ENCODE data around the gene RFTN1.

DNA sequence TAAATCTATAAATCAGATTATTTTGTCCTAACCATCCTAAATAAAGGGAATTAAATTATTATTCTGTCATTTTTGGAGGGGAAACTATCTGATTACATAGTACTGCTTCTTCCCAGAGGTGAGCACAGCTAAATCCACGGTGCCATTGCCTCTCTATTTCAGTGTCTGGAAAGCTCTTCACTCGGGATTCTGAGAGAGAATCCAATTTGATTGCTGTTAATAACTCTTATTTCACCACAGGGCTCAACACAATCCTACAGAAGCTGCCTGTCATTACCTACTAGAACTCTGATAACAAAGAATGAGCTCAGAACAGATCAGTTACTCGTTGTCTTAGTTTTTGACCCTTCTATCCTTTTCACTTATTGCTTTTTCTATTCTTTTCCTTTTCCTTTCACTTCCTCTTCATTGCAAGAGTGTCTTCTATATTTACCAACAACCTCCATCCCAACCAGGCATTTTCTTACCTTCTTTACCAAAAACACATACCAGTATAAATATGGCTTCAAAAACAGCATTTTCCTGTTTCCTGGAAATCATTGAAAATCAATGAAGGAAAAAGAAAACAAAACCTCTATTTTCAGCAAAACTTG lies 218.1 kb downstream of the RFTN1 start:
- TF ChIP-seq CTCF (IDR thresholded peaks at IDR 0.05) (no peak), POLR2A (IDR thresholded peaks at IDR 0.05) (no peak)
